Activated naive CD4-positive, alpha-beta T cell treated with anti-CD3 and anti-CD28 coated beads, Interleukin-2, amount 50 U/mL, for 24 hours (primary cell): ENCODE results near the gene ZNF3.

Experiments used
- H3K27ac Mint-ChIP-seq: one replicate; pipeline ENCODE4 v1.8.0; 2021; ENCODE audit warnings: mild to moderate bottlenecking, mixed read lengths
- H3K27me3 Mint-ChIP-seq: one replicate; pipeline ENCODE4 v1.8.0; 2021; ENCODE audit warnings: mixed read lengths
- H3K36me3 Mint-ChIP-seq: one replicate; pipeline ENCODE4 v1.8.0; 2021; ENCODE audit warnings: mixed read lengths
- H3K4me1 Mint-ChIP-seq: one replicate; pipeline ENCODE4 v1.8.0; 2021; ENCODE audit warnings: mixed read lengths
- H3K4me3 Mint-ChIP-seq: one replicate; pipeline ENCODE4 v1.8.0; 2021; ENCODE audit warnings: mild to moderate bottlenecking, mixed read lengths
- H3K9me3 Mint-ChIP-seq: one replicate; pipeline ENCODE4 v1.8.0; 2021; ENCODE audit warnings: mixed read lengths

Gene ZNF3

GRCh38 chr7:100119072-100119969 is 37.8 kb upstream of the ZNF3 start, which contains the start of the genes CNPY4 and TAF6:
Gene CNPY4, plus strand, starts transcription at chr7:100119634. Its CDS starts 111 bp downstream, at chr7:100119745.
Gene TAF6, minus strand, starts transcription at chr7:100119358. Its CDS starts 5,149 bp downstream, at chr7:100114209.
- Mint-ChIP-seq H3K36me3 (peaks cover 4% of the 10 kb centered on the region), H3K4me1 (peaks cover 33% of the 10 kb centered on the region), H3K27me3 (no peaks in the 10 kb centered on the region), H3K27ac (peak within 1 kb of the TSS; percentile 100), H3K4me3 (peak within 1 kb of the TSS; percentile 94), H3K9me3 (no peaks in the 10 kb centered on the region)

GRCh38 chr7:100118388-100119071 is 37.0 kb upstream of the ZNF3 start:
- H3K36me3 Mint-ChIP-seq: peaks cover 4% of the 10 kb centered on the region
- no peaks in the 10 kb centered on the region for H3K27me3 Mint-ChIP-seq
- H3K27ac Mint-ChIP-seq: peak overlapping the region; percentile 100

GRCh38 chr7:100115026-100115425 is 33.5 kb upstream of the ZNF3 start:
- H3K9me3 Mint-ChIP-seq: no peaks in the 10 kb centered on the region
- peaks cover 7% of the 10 kb centered on the region for H3K36me3 Mint-ChIP-seq
- H3K4me1 Mint-ChIP-seq: peaks cover 18% of the 10 kb centered on the region
- no peak overlapping the region for H3K27ac Mint-ChIP-seq
- no peaks in the 10 kb centered on the region for H3K27me3 Mint-ChIP-seq
- H3K4me3 Mint-ChIP-seq: no peak overlapping the region

More at GRCh38 chr7:100118388-100119071, 37.0 kb upstream of the ZNF3 start:
- Mint-ChIP-seq H3K9me3 (no peaks in the 10 kb centered on the region), H3K4me1 (peaks cover 30% of the 10 kb centered on the region), H3K4me3 (peak overlapping the region; percentile 94)

- peaks cover 4% of the 10 kb centered on the region for H3K4me1 Mint-ChIP-seq
- H3K36me3 Mint-ChIP-seq: peaks cover 7% of the 10 kb centered on the region
- H3K9me3 Mint-ChIP-seq: no peaks in the 10 kb centered on the region
- H3K4me3 Mint-ChIP-seq: no peak overlapping the region
- H3K27me3 Mint-ChIP-seq: no peaks in the 10 kb centered on the region
- no peak overlapping the region for H3K27ac Mint-ChIP-seq
Observed at GRCh38 chr7:100111914-100112313, 30.4 kb upstream of the ZNF3 start.

GRCh38 chr7:100111156-100111555 is 29.6 kb upstream of the ZNF3 start:
- Mint-ChIP-seq H3K36me3 (peaks cover 6% of the 10 kb centered on the region), H3K4me3 (no peak overlapping the region), H3K27me3 (no peaks in the 10 kb centered on the region), H3K4me1 (peaks cover 4% of the 10 kb centered on the region), H3K9me3 (no peaks in the 10 kb centered on the region), H3K27ac (no peak overlapping the region)

GRCh38 chr7:100109521-100110163 is 28.1 kb upstream of the ZNF3 start:
- no peak overlapping the region for H3K4me3 Mint-ChIP-seq

GRCh38 chr7:100107890-100108289 is 26.4 kb upstream of the ZNF3 start:
- Mint-ChIP-seq H3K27ac (no peak overlapping the region), H3K36me3 (peaks cover 6% of the 10 kb centered on the region), H3K27me3 (no peaks in the 10 kb centered on the region), H3K4me3 (no peak overlapping the region), H3K4me1 (peaks cover 5% of the 10 kb centered on the region), H3K9me3 (no peaks in the 10 kb centered on the region)

More at GRCh38 chr7:100109521-100110163, 28.1 kb upstream of the ZNF3 start:
- H3K4me1 Mint-ChIP-seq: no peaks in the 10 kb centered on the region
- H3K36me3 Mint-ChIP-seq: peaks cover 6% of the 10 kb centered on the region
- H3K9me3 Mint-ChIP-seq: no peaks in the 10 kb centered on the region
- no peaks in the 10 kb centered on the region for H3K27me3 Mint-ChIP-seq
- no peak overlapping the region for H3K27ac Mint-ChIP-seq

GRCh38 chr7:100107125-100107737 is 25.7 kb upstream of the ZNF3 start:
- Mint-ChIP-seq H3K27ac (peak overlapping the region; percentile 41), H3K36me3 (peaks cover 3% of the 10 kb centered on the region), H3K4me1 (peaks cover 11% of the 10 kb centered on the region), H3K27me3 (no peaks in the 10 kb centered on the region), H3K9me3 (no peaks in the 10 kb centered on the region), H3K4me3 (no peak overlapping the region)

GRCh38 chr7:100106633-100107032 is 25.1 kb upstream of the ZNF3 start:
- Mint-ChIP-seq H3K27me3 (no peaks in the 10 kb centered on the region), H3K4me1 (peaks cover 11% of the 10 kb centered on the region), H3K36me3 (peaks cover 3% of the 10 kb centered on the region), H3K9me3 (no peaks in the 10 kb centered on the region), H3K4me3 (no peak overlapping the region), H3K27ac (peak overlapping the region; percentile 41)

GRCh38 chr7:100105534-100105933 is 24.0 kb upstream of the ZNF3 start:
- Mint-ChIP-seq H3K27ac (no peak overlapping the region), H3K27me3 (no peaks in the 10 kb centered on the region), H3K9me3 (no peaks in the 10 kb centered on the region), H3K4me1 (peaks cover 11% of the 10 kb centered on the region), H3K36me3 (no peaks in the 10 kb centered on the region), H3K4me3 (no peak overlapping the region)

- H3K4me1 Mint-ChIP-seq: peaks cover 33% of the 10 kb centered on the region
- peak overlapping the region; percentile 84 for H3K4me3 Mint-ChIP-seq
- peaks cover 17% of the 10 kb centered on the region for H3K36me3 Mint-ChIP-seq
- H3K27ac Mint-ChIP-seq: no peak overlapping the region
- no peaks in the 10 kb centered on the region for H3K9me3 Mint-ChIP-seq
- H3K27me3 Mint-ChIP-seq: no peaks in the 10 kb centered on the region
Observed at GRCh38 chr7:100102950-100103840, 21.7 kb upstream of the ZNF3 start.

- H3K9me3 Mint-ChIP-seq: no peaks in the 10 kb centered on the region
- peaks cover 41% of the 10 kb centered on the region for H3K4me1 Mint-ChIP-seq
- H3K27me3 Mint-ChIP-seq: no peaks in the 10 kb centered on the region
- peak within 1 kb of the TSS; percentile 95 for H3K4me3 Mint-ChIP-seq
- peak within 1 kb of the TSS; percentile 98 for H3K27ac Mint-ChIP-seq
- H3K36me3 Mint-ChIP-seq: peaks cover 26% of the 10 kb centered on the region
Observed at GRCh38 chr7:100101016-100101862, 19.7 kb upstream of the ZNF3 start, which contains the start of the genes AP4M1 and MCM7. Gene AP4M1, plus strand, starts transcription at chr7:100101643. Its CDS starts 72 bp downstream, at chr7:100101715. Gene MCM7, minus strand, starts transcription at chr7:100101397. Its CDS starts 103 bp downstream, at chr7:100101294.

GRCh38 chr7:100100420-100101015 is 19.0 kb upstream of the ZNF3 start:
- no peaks in the 10 kb centered on the region for H3K27me3 Mint-ChIP-seq
- peaks cover 30% of the 10 kb centered on the region for H3K36me3 Mint-ChIP-seq
- peaks cover 44% of the 10 kb centered on the region for H3K4me1 Mint-ChIP-seq
- H3K4me3 Mint-ChIP-seq: peak overlapping the region; percentile 95
- H3K9me3 Mint-ChIP-seq: no peaks in the 10 kb centered on the region
- peak overlapping the region; percentile 98 for H3K27ac Mint-ChIP-seq
